ENCODE results near the gene ATRN.

Gene ATRN

DNA sequence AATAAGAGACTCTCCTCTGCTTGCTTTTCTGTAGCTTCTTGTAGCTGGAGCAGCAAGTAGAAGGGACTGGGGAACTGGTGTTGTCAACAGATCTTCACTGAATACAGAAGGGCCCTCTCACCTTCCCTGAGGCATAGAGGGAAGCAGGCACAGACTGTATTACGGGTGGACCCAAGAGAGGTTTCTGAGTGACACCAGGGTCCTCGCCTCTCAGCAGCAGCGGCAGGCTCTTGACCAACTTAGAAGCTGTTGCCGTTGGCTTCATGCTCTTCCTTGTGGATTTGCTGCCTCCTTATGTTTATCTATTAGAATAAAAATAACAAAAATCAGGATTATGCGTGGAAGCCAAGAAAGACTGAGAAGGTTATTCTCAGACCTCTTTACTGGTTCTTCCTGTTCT lies 160.7 kb downstream of the ATRN start:
- DNase-seq: no peak

DNA sequence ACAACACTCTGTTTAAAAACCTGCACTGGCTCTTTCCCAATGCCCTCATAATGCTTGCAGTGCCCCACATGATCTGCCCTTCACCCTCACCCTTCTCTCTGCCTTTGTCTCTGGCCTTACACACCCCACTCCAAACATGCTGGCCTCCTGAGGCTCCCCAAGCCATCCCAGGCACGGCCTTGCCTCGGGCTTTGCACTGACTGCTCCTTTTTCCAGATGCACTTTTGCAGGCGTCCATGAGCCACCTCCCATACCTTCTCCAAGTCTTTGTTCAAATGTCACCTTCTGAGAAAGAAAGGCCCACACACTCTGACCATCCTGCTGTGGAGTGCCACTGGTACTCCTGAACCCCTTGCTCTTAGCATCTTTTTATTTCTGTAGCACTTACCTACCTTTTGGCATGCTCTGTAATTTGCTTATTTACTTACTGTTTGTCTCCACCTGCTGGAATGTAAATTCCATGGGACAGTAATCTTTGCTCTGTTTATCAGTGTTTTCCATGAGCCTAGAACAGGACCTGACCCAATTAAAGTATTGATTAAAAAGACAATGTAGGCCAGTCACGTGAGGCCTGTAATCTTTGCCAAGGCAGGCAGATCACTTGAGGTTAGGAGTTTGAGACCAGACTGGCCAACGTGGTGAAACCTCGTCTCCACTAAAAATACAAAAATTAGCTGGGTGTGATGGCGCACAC lies 161.6 kb downstream of the ATRN start:
- no peak for DNase-seq

DNA sequence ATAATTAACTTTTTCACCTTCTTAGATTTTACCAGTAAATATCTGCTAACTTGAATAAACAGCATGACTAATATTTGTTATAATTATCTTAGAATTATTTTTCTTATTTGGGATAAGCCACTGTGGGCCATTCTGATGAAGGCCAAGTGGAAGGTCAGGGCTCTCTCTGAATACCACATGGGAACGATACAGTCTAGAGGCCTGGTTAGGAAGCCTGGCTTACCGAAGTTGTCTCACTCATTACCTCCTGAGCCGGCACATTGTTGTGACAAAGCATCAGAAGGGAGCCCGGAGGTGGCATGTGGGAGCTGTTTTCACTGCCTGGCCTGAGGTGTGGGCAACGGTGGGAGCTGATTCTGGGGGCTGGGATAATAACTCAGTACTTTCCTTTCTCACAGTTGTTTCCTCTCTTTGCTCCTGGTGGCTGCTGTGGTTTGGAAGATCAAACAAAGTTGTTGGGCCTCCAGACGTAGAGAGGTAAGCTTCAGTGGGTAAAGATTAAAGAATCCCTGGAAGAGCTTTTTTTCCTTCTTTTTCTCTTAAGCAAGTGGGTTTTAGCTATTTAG lies 163.2 kb downstream of the ATRN start:
- no peak for DNase-seq

GRCh38 chr20:3635346-3635745 lies 164.5 kb downstream of the ATRN start:
- DNase-seq: no peak

GRCh38 chr20:3640259-3640658 lies 169.4 kb downstream of the ATRN start:
- no peak for DNase-seq

DNA sequence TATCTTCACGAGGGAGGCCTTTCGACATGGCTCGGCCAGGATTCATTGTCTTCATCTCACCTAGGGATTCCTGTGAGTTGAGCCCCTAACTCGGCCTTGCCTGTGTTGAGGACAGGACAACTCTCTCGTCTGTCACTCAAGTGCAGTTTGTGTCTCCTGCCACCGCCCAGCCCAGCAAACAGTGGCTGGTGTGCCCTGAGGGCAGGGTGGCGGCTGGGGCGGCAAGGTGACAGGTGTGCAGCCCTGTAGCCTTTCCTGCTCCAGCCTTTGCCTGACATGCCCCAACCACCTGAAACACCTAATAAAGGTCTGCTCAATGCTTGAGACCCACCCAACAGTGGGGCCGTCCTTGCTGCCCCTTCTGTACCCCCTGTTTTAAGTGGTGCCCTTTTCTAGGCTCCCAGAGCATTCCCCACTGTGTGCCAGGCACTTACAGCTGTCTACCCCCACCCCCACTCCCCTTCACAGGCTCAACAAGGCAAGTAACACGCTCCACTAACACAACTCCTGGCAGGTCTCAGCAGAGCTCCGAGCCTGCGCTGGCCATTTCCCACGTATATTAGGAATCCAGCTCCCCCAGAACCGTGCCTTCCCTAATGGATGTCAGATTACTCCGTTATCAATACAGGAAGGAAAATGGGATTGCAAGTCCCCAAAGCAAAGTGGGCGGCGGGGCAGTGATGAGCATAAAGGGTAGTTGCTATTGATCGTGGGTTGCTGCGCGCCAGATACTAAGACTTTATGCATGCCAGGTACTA lies 174.7 kb downstream of the ATRN start:
- no peak for DNase-seq

DNA sequence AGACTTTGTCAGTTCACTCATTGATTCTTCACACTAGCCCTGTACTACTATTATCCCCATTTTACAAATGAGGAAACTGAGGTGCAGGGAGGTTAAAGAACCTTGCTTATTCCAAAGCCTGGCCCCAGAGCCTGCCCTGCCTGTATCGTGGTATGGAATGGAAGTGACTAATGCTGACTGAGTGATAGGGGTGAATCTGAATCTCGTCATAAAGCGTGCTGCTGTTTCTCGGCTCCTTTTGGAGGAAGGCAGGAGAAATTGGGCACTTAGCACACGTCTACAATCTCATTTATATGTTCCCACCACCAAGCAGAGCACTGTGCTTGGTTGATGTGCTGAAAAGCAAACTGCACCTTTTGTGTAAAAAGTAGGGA lies 175.2 kb downstream of the ATRN start:
- no peak for DNase-seq

DNA sequence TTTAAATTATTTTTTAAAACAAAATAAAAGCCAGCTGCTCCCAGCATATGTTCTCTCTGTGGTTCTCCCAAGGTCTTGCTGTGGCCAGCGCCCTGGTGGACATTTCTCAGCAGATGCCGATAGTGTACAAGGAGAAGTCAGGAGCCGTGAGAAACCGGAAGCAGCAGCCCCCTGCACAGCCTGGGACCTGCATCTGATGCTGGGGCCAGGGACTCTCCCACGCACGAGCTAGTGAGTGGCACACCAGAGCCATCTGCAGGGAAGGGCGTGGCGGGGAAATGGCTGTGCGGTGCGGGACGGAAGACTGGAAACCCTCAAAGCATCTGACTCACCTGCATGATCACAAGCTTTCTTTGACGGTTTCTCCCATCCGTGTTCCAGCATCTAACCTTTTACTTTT lies 175.8 kb downstream of the ATRN start:
- DNase-seq: no peak

DNA sequence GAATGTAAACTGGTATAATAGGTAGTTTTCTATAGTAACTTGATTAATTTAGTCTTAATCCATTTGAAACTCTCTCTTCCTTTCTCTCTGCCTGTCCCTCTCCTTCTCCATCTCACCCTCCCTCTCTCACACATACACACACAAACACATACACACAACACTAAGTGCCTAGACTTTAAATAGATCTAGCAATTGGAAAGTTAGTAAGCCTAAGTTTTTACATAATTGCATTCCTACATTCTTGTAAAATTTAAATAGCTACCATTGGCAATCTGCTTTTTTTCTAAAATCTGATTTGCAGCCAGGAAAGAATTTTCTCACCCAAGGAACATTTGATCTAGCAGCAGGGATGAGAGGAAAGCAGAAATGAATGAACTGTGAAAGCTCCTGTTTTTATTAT lies 176.7 kb downstream of the ATRN start:
- DNase-seq: no peak

DNA sequence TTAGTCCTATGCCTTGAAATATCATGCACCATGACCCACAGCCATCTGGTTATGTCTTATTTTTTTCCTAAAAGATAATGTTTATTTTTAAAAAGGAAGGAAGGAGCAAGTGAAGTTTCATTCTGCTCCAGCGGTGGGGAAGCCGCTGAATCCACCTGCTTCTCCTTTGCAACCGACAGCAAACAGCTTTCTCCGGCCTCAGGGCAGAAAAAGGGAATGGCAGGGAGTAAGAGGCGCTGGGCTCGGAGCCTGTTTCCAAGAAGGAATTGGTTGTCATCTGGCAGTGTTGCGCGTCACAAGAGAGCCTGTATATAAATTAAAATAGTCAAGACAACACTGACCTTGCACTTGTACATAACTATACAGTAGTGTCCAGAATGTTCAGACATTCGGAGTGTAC lies 178.1 kb downstream of the ATRN start:
- DNase-seq: no peak

DNA sequence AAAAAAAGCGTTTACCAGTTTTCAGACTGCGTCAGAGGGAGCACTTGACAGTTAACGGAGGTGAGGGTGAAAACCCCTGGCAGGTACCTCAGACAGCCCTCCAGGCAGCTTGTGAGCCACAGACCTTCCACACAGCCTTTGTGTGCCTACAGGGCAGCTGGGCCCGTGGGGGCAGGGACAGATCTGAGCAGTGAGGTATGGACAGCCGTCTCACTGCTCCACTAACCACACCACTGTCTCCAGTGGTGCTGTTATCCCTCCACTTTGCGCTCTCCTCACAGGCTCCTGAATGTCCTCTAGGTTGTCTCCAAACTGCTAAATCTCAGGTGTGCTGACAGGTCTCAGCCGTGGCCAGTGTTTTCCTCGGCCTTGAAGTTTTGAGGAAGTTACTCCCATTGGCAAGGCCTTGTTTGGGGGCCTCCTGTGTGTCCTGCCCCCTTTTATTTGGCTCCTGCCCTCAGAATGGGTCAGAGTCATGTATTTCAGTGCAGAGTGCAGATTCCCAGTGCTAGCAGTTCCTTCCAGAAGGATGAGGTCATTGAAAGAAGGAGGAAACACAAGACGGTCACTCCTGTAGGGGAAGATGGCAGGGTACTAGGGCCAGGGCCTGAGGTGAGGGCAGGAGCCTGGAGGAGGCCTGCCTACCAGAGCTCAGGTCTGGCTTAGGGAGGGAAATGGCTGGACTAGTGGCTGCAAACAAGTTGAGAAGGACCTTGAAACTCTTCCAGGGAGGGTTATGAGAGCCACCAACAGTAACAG lies 180.6 kb downstream of the ATRN start:
- no peak for DNase-seq

DNA sequence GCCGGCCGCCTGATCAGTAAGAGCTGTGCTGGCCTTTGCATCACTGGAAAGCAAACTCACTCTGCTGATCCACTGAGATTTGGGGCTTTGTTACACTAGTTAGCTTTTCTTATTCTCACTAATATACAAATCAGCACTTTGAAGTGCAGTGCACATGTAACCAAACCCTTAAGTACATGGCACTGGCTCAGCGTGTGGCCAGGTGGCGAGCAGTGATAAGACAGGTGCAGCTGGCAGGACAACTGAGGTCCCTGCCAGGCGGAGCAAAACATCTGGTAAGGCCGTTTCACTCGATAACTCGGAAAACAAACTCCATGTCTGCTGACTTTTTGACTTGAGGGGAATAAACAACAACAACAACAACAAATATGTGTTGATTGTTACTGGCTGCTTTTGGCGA lies 181.4 kb downstream of the ATRN start:
- no peak for DNase-seq

DNA sequence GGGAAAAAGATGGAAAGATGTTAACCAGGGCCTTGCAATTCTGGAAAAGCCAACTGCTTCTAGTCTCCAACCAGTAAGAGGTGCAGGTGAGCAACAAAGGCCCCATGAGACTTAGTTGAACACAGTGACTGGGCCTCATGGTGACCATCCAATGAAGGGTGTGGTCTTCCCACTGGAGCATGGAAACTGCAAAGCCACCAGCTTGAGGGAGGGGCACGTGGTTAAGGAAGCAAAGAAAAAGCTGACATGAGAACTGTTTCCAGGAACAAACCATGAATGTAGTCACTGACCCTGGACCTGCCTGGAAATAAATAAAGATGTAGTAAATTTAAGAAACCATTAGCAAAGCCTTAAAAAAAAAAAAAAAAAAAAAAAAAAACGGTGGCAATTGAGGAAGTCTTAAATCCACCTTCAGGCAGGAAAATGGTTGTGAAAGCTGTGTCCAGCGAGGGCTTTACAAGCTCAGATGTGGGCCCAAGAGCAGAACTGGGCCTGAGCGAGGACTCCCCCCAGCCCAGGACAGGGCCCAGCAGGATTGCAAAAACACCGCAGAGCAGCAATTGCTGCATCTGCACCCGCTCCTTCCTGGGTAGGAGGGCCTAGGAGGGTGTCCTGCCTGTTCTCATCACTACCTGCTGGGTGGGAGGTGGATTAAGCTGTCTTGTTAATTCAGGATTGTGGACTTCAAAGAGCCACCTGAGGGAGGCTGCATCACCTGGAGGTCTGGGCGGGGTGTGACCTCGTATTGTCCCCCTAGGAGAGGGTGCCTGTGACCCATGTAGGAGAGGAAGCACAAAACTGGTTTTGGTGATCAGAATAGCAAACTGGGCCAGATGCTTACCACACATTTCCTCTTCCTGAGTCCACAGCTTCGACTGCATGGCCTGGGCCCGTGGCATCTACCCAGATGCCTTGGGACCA lies 182.1 kb downstream of the ATRN start:
- DNase-seq: no peak

DNA sequence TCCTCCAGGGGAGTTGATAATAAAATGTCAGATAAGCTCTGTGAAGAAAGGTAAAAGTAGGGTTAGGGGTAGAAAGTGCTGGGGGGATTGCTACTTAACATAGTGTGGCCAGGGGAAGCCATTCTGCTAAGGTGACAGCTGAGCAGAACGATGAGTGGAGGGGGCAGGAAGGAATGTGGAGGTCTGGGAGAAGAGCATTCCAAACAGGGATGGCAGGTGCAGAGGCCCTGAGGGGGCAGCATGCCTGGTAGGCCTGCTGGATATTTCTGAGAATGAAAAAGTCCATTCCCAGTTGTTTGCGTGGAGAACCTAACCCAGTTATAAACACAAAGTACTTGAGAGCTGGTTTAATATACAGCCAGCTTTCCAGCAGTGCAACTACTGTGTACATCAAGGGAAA lies 183.1 kb downstream of the ATRN start:
- DNase-seq: no peak

DNA sequence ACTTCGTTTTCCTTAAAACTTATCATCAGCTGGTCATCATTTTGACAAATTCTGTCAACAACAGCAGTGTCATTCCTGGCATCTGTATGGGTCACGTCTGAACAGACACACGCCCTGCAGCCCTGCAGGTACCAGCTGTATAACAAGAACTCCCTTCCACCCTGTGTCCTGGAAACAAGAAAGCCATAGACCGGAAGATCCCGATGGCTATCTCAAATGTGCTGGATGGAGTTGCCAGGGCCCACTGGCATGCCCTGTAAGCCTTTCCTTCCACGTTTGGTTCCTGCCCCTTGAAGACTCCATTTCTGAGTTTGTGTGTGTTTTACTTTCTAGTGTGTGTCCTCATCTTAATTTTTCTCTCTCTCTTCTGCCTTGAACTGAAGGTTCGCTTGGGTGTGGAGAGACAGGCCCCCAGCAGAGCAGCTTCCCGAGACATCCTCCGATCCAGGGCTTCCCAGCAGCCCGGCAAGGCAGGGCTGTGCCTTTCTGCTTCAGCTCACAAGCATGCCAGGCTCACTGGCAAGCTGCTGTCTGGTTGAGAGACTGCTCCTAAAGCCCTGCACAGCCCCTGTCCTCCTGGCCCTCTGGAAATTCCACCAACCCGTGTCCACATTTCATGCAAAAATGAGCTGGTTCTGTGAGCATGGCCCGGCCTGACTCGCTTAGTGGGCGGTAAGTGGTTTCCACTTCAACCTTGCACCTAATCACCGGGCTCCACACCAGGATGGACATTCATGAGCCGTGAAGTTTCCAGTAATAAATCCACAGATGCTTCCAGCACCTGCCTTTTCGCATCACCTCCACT lies 183.7 kb downstream of the ATRN start:
- DNase-seq: no peak

DNA sequence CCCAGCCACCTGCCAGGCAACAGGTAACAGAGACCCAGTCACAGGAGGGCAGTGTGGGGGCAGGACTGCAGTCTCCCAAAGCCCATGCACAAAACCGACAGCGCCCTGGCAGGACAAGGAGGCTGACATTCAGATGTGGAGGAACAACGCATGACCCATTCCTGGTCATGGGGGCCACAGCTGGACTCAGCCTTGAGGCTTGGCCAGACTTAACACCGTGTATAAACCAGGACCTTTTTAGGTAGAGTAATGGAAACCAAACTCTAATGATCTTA lies 184.2 kb downstream of the ATRN start:
- DNase-seq: no peak

GRCh38 chr20:3658019-3658715 lies 187.3 kb downstream of the ATRN start:
- no peak for DNase-seq

GRCh38 chr20:3658716-3659491 lies 188.1 kb downstream of the ATRN start:
- DNase-seq: no peak

GRCh38 chr20:3659492-3660261 lies 188.9 kb downstream of the ATRN start:
- no peak for DNase-seq

All from GDM1 (cell line).